HG03520 (cell line): ENCODE measurements around the gene USF2.
"Not testable (repeated sequence)": the region's sequence is repeated elsewhere in the genome, so short reads cannot be mapped to it uniquely, and the experiment has no call there.

Source experiments
- ATAC-seq: cut with Tn5 transposase; IDR thresholded peaks from one replicate; pipeline ENCODE4 v1.9.1; 2021; ENCODE audit warnings: mild to moderate bottlenecking, moderate library complexity; ENCODE audit not compliant: unreplicated experiment

USF2 gene, protein sequence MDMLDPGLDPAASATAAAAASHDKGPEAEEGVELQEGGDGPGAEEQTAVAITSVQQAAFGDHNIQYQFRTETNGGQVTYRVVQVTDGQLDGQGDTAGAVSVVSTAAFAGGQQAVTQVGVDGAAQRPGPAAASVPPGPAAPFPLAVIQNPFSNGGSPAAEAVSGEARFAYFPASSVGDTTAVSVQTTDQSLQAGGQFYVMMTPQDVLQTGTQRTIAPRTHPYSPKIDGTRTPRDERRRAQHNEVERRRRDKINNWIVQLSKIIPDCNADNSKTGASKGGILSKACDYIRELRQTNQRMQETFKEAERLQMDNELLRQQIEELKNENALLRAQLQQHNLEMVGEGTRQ

DNA sequence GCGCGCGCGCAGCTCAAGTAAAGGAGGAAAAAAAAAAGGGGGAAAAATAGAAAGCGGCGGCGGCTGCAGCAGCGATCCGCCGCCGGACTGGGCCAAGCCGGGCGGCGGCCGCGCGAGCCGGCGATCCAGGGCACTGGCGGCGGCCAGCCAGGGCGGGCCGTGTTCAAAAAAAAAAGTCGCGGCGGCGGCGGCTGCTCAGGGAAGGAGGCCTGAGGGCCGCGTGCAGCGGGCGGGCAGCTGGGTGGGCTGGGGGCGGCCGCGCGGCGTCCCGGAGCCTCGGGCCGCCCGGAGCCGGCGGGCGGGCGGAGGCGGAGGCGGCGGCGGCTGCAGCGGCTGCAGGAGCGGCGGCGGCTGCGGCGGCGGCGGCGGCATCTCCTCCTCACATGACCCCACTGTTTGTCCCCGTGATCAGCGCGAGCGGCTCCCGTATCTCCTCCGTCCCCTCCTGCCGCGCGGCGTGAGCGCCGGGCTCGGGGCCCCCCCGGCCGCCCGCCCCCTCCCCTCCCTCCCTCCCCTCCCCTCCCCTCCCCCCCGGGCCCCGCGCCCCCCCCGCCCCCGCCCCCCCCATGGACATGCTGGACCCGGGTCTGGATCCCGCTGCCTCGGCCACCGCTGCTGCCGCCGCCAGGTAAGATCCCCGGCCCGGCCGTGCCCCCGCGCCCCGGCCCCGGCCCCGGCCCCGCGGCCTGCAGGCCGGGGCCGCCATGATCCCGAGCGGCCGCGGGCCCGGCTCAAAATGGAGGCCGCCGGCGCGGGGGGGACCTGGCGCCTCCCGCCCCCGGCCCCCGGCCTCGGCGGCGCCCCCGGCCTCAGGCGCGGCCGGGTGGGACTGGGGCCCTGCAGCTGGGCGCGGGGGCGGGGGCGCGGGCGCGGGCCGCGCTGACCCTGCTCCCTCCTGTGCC lies at the start of gene USF2:
USF2 (plus strand) TSS at position 427 of the 902 bp plus-strand sequence; CDS start at position 567, 140 bp downstream.
- ATAC-seq = no peak

DNA sequence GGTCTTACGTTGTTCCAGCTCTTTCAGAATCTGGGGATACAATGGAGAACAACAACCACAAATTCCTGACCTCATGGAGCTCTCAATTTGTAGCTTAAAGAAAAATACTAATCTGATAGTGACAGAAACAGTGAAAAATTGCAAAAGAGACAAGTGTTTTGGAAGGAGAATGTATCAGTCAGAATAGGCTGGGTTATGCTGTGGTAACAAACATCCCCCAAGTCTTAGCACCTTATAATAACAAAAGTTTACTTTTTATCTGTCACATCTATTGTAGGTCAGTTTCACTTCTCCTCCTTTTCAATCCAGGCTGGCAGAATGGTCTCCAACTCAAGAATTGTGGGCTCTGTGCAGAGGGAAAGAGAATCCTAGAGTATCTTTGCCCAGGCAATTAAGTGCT lies 49.8 kb upstream of the USF2 start:
- no peak for ATAC-seq

DNA sequence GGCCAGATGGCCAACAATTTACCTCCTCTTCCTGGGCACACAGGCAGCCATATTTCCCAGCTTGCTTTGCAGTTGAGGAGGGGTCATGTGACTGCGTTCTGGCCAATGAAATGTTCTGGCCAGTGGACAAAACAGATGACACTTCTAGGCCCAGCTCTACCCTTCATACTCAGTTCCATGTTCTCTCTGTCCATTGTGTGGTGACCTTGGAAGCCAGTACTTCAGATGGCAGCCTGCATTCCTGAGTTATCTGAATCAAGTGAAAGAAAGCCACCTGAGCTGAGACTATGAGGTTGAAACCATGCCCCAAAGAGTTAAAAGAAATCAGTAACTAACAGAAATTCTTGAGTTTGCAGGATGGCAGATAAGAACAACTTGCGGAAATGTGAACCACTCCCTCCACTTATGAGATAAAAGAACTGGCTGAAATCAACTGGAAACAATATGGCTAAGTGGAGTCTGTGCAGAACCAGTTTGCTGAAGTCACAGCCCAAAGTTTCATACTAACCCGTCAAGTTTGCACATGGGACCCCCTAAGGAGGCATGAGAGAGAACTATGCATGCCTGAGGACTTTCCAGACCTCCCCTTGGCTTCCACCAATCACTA lies 48.3 kb upstream of the USF2 start:
- no peak for ATAC-seq

DNA sequence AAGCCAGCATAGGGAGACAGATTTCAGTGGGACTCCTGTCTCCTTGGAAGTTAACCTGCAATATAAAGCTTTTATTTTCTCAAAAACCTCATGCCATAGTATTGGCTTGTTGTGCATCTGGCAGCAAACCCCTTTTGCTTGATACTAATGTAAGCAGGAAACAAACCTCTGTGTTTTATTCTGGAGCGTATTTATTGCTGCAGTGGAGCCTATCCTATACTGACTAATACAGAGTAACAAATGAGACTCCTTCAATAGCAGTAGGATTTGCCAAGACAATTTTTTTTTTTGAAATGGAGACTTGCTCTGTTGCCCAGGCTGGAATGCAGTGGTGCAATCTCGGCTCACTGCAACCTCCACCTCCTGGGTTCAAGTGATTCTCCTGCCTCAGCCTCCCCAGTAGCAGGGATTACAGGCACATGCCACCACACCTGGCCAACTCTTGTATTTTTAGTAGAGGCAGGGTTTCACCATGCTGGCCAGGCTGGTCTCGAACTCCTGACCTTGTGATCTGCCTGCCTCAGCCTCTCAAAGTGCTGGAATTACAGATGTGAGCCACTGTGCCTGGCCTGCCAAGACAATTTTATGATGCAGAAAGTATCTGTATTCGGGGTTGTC lies 47.7 kb upstream of the USF2 start:
- not testable (repeated sequence) for ATAC-seq

DNA sequence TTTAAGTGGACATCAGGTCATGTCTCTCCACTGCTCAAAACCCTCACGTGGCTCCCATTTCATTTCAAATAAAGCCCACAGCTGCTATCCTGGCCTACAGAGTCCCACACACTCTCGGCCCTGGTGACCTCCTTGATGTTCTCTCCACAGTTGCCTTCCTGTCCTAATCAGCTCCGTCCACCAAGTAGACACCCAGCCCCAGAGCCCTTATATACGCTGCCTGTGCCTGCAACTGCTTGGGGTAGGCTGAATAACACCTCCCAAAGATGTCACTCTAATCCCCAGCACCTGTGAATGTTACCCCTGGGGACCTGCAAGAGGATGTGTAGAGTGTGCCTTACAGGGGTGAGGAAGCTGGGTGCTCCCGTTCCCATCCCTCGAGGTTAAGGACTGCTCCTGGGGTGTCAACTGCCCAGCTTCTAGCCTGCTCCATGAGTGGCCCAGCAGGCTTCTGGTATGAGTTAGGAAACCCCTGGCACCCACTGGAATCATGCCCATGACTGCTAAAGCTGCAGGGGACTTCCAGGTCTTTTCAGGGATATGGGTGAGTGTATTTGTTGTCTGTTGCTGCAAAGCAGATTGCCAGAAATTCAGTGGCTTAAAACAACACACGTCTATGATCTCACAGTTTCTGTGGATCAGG lies 46.3 kb upstream of the USF2 start:
- no peak for ATAC-seq

DNA sequence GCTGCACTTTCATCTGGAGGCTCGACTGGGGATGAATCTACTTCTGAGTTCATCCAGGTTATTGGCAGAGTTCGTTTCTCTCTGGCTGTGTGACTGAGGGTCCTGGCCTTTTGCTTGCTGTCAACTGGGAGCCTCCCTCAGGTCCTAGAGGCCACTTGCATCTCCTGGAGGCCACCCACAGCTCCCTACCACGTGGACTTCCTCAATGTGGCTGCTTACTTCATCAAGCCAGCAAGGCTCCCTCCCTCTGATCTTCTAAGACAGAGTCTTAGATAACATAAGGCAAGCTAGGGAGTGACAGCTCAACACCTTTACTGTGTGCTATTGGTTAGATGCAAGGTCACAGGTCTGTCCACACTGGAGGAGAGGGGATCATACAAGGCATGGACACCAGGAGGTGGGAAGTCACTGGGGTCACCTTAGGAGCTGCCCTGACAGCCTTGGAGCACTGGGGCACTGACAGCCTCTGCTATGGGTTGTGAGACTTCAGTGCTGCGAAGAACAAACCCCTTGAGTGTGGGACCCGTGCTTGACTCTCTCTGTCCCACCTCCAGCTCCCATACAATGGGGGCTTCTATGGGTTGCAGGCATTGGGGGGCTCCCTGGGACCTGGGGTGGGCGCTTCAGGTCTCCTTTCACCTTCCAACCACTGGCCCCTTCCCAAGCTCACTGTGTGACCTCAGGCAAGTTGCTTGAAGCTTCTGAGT lies 45.5 kb upstream of the USF2 start:
- no peak for ATAC-seq

DNA sequence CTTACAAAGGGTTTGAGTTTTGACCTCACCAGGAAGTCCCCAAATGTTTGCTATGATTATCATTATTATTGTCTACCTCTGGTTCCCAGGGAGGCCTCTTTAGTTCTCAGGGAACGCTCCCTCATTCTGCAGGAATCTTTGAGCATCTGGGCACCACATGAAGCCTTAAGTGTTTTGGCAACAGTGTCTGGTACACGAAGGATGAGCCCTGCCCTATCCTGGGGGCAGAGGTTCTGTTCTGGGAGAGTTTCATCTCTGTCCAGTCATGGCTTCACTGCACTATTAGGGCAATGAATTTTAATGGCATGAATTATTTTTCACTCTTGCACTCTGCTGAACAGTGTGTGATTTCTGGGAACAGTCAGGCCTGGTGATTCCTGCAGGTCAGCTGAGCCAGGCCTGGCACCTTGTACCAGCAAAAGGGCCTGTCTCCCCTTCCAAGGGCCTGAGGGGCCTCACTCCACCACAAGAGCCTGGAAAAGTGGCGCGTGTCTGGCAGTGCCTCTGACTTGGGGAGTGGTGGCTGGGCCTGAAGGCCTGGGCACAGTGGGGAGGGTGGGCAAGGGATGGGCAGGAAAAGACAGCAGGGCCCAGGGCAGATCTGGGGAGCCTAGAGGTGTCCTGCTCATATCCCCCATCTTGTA lies 44.8 kb upstream of the USF2 start:
- ATAC-seq = no peak

DNA sequence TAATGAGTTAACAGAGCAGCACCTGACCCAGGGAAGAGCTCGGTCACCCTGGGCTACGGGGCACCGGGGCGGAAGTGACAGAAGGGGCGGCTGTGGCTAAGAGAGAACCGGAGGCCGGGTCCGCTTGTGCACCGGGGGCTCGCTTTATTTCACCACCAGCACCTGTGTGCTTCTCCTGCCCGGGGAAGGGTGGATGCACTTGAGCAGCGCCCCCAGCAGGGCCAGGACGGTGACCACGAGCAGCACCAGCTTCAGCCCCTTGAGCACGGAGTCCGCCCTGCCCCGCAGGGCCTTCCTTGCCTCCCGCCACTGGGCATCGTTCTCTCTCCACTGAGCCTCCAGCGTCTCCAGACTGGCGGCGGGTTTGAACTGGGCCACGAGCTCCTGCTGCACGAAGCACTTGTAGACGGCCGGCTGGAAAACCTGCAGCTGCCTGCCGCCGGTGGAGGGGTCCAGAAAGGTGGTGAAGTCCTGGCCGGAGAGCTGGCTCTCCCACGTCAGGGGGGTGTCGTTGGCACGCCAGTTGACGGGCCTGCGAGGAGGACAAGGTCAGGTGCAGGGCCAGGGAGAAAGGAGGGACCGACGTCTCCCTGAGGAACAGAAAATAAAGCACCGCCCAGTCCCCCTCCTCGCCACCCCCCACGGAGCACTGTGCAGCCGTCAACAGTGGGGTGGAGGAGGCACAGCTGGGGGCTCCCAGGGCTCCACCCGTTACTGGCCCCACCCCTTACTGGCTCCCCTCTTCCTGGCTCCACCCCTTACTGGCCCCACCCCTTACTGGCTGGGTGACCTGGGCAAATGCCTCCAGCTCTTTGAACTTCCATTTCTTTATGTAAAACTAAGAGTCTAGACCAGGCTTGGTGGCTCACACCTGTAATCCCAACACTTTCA lies 43.8 kb upstream of the USF2 start:
- no peak for ATAC-seq

DNA sequence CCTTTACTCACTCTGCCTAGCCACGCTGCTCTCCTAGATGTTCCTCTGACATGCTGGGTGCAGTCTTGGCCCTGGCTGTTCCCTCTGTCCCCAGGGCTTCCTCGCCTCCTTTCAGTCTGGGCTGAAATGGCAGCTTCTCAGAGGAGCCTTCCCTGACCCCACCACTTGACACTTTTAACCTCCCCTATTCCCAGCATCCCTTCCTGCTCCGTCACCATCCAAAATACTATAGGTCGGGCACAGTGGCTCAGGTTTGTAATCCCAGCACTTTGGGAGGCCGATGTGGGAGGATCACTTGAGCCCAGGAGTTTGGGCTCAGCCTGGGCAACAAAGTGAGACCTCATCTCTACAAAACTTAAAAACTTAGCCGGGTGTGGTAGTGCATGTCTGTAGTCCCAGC lies 42.8 kb upstream of the USF2 start:
- no peak for ATAC-seq

DNA sequence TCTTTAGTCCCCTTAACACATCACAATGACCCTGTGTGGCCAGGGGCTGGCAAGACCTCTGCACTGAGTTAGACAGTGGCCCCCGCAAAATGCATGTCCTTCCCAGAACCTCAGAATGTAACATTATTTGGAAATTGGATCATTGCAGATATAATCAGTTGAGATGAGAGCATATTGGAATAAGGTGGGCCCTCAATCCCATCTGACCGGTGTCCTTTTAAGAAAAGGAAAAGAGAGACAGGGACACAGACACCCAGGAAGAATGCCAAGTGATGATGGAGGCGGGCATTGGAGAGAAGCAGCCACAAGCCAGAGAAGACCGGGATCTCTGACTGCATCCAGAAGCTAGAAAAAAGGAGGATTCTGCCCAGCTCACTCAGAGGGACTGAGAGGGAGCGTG lies 42.0 kb upstream of the USF2 start:
- ATAC-seq = no peak

DNA sequence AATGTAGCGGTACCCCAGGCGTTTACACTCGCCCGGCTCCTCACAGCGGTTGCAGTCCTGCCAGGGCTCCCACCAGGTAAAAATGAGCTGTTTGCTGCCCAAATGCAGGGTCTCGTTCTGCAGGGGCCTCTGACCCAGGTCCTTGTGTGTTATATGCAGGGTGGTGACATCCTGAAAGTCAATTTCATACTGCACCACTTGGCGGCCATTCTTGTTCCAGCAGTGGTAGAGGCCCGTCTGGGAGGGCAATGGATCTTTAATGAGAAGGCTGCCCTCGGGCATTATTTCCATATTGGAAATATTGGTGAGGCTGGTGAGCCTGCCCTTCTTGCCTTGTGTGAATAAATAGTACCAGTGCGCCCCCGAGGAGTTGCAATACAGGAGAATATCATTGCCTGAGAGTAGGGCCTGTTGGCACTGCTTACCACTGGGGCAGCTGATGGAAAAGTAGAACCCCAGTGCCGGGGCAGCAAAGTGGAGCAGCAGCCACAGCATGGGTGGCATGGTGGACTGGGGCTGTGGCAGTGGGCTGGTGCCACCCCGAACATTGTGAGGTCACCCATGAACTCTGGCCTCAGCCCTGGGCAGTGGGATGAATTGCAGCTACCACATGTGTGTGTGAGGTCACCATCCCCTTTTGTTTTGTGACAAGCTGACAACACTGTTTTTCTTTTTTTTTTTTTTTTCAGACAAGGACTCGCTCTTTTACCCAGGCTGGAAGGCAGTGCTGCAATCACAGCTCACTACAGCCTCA lies 40.4 kb upstream of the USF2 start, which contains the start of gene FAM187B:
FAM187B (minus strand) TSS at position 563 of the 754 bp plus-strand sequence; CDS start at position 504, 59 bp downstream.
- ATAC-seq = no peak

DNA sequence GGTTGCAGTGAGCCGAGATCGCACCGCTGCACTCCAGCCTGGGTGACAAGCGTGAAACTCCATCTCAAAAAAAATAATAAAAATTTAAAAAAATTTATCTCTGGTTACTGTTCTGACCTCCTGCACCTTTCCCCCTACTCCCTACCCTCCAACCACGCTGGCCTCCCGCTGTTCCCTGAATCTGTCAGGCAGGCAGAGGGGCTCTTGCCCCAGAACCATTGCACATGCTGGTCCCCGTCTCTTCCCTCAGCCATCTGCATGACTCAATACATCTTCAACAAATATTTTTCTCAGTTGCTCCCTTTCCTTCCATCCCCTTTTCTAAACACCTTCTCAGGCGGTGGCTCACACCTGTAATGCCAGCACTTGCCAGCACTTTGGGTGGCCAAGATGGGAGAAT lies 39.2 kb upstream of the USF2 start:
- ATAC-seq = no peak

DNA sequence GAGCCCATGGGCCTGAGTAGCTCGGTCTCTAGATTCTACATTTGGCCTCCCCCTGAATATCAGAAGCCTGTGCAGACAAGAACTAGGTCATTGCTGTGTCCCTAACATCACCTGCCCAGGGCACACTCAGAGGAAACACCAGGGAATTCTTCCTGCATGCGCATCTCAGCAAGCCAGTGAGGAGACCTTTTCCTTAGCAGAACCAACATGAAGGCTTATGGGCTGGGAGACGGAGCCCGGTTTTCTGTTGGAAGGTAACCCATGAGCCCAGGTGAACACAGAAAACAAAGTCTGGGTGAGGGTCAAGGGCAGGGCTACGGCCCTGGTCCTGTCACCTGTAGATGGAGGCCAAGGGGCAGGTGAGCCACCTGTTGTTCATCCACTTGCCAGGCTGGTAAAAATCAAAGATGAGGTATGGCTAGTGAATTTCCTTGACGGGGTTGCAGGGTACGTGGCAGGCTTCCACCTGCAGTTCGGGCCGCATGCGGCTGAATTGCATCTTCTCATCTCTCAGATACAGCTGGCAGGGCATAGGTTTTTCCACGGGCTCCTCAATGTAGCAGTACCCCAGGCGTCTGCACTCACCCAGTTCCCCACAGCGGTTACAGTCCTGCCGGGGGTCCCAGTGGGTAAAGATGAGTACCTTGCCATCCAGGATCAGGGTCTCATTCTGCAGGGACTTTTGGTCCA lies 36.7 kb upstream of the USF2 start:
- no peak for ATAC-seq

DNA sequence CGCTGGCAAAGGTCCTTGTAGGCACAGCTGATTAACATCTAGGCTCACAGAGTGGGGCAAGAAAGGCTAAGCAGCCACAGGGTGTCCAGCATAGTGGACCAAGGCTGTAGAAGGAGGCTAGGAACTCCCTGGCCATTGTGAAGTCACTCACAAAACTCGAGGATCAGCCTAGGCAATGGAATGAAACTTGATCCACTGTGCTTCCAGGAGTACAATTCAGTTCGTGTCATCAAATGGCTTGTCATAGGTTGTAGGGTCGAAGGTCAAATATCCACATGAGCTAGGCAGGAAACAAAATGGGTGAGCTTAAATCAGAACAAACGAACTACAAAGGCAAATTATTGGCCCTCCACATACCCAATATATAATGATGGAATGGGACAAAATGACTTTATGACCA lies 35.9 kb upstream of the USF2 start:
- no peak for ATAC-seq

DNA sequence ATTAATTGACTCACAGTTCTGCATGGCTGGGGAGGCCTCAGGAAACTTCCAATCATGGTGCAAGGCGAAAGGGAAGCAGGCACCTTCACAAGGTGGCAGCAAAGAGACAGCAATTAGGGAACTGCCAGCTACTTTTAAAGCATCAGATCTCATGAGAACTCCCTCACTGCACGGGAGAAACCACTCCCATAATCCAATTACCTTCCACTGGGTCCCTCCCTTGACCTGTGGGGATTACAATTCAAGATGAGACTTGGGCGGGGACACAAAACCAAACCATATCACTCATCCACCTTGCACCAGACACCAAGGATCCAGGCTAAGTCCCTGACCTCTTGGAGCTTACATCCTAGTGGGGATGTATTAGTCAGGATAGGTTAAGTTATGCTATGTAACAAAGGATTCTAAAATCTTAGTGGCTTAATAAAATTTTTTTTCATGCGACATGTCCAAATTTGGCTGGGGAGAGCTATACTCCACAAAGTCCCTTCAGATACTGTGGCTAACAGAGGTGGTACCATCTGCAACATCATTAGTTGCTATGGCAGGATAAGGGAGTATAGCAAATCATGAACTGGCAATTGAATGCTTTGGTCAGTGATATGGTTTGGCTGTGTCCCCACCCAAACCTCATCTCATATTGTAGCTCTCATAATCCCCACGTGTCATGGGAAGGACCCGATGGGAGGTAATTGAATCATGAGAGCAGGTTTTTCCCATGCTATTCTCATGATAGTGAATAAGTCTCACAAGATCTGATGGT lies 31.9 kb upstream of the USF2 start:
- ATAC-seq = no peak

DNA sequence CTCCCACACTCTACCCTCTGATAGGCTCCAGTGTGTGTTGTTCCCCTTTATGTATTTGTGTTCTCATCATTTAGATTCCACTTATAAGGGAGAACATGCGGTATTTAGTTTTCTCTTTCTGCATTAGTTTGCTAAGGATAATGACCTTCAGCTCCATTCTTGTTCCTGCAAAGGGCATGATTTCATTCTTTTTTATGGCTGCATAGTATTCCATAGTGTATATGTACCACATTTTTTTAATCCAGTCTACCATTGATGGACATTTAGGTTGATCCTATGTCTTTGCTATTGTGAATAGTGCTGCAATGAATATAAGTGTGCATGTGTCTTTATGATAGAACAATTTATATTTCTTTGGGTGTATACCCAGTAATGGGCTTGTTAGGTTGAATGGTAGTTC lies 29.2 kb upstream of the USF2 start:
- not testable (repeated sequence) for ATAC-seq
